Smooth muscle cell (in vitro differentiated cells): ENCODE data around the gene EYA3. TPM values are rescaled to one million over a fixed set of nuclear protein-coding genes. Genes with fewer than 3 reads are reported as not detected.

Experiments used
- DNase-seq: peaks from one replicate; lab custom pipeline; 2025; ENCODE audit not compliant: unreplicated experiment; lab: John Stamatoyannopoulos, UW
- H2AFZ ChIP-seq: fragments of 200-600 bp; sonication (generic); 2 replicates; pipeline ENCODE4 v1.6.0; 2016; ENCODE audit warnings: antibody characterized with exemption, low read depth, mild to moderate bottlenecking
- H3F3A ChIP-seq: fragments of 200-600 bp; sonication (generic); 2 replicates; pipeline ENCODE4 v1.6.0; 2017; ENCODE audit warnings: antibody characterized with exemption, low read depth
- H3K27ac ChIP-seq: fragments of 200-600 bp; sonication (generic); 2 replicates; pipeline ENCODE4 v1.5.1; 2016; ENCODE audit warnings: low read depth, mild to moderate bottlenecking
- H3K27me3 ChIP-seq: fragments of 200-600 bp; sonication (generic); 2 replicates; pipeline ENCODE4 v1.6.1; 2016; ENCODE audit warnings: low read depth, mild to moderate bottlenecking
- H3K36me3 ChIP-seq: fragments of 200-600 bp; sonication (generic); 2 replicates; pipeline ENCODE4 v1.5.1; 2016; ENCODE audit warnings: low read depth
- H3K4me1 ChIP-seq: fragments of 200-600 bp; sonication (generic); 2 replicates; pipeline ENCODE4 v1.5.1; 2016; ENCODE audit warnings: low read depth
- H3K4me2 ChIP-seq: fragments of 200-600 bp; sonication (generic); 2 replicates; pipeline ENCODE4 v1.6.0; 2016; ENCODE audit warnings: mild to moderate bottlenecking
- H3K4me3 ChIP-seq: fragments of 200-600 bp; sonication (generic); 2 replicates; pipeline ENCODE4 v1.5.1; 2016; ENCODE audit warnings: mild to moderate bottlenecking
- H3K79me2 ChIP-seq: fragments of 200-600 bp; sonication (generic); 2 replicates; pipeline ENCODE4 v1.6.0; 2016; ENCODE audit warnings: low read depth, mild to moderate bottlenecking
- H3K9ac ChIP-seq: fragments of 200-600 bp; sonication (generic); 2 replicates; pipeline ENCODE4 v1.6.0; 2016; ENCODE audit warnings: low read depth
- H3K9me3 ChIP-seq: fragments of 200-600 bp; sonication (generic); replicated peaks from 2 replicates; pipeline ENCODE4 v1.5.1; 2016; ENCODE audit warnings: low read depth
- H4K20me1 ChIP-seq: fragments of 200-600 bp; sonication (generic); 2 replicates; pipeline ENCODE4 v1.6.0; 2016; ENCODE audit warnings: low read depth
- CTCF ChIP-seq: fragments of 200-600 bp; sonication (generic); IDR thresholded peaks from 2 replicates; pipeline ENCODE4 v1.5.1; 2017; ENCODE audit warnings: borderline replicate concordance, mild to moderate bottlenecking, antibody characterized with exemption; ENCODE audit not compliant: insufficient read depth, poor library complexity, severe bottlenecking
- WGBS: methylation state at CpG from one replicate; pipeline ENCODE4 v1.1.7; 2016; ENCODE audit warnings: low lambda C conversion rate; 5-methylcytosine and 5-hydroxymethylcytosine counted together
- polyA plus RNA-seq: library from polyadenylated mRNA; unstranded; fragments of >200 nt; fragmentation: Nextera tagmentation; extraction: Ambion mirVana; gene quantifications from 2 replicates; pipeline ENCODE4 v1.2.1, GENCODE V29; 2016
- total RNA-seq: library from RNA; depleted of rRNA; stranded (reverse); fragments of >200 nt; gene quantifications from 2 replicates; pipeline ENCODE4 v1.2.3, GENCODE V29; 2014

EYA3 gene
- total and polyA plus RNA-seq, 2 experiments from 2014 or later, result 3.8 to 17.1 TPM

- Histone ChIP-seq H3K9me3 (no peaks in the 10 kb centered on the region), H3F3A (peaks cover 6% of the 10 kb centered on the region), H3K36me3 (no peaks in the 10 kb centered on the region), H3K27ac (no peak overlapping the region), H3K27me3 (no peaks in the 10 kb centered on the region), H3K4me2 (no peak overlapping the region), H2AFZ (no peak overlapping the region), H3K9ac (no peak overlapping the region), H4K20me1 (no peaks in the 10 kb centered on the region), H3K79me2 (no peaks in the 10 kb centered on the region), H3K4me3 (no peak overlapping the region), H3K4me1 (peaks cover 3% of the 10 kb centered on the region)
- DNase-seq, result no peak
- TF ChIP-seq CTCF, result no peak
- 91% methylated on average over 5 of the region's 5 CpGs for WGBS
Observed at GRCh38 chr1:27957655-27958054, 130.8 kb downstream of the EYA3 start.

GRCh38 chr1:27956761-27957160 is 131.6 kb downstream of the EYA3 start:
- Histone ChIP-seq H3K9ac (no peak overlapping the region), H3K4me2 (no peak overlapping the region), H2AFZ (no peak overlapping the region), H4K20me1 (no peaks in the 10 kb centered on the region), H3K27ac (no peak overlapping the region), H3K9me3 (no peaks in the 10 kb centered on the region), H3K4me3 (no peak overlapping the region), H3K79me2 (no peaks in the 10 kb centered on the region), H3K27me3 (no peaks in the 10 kb centered on the region), H3K4me1 (peaks cover 3% of the 10 kb centered on the region), H3F3A (peaks cover 6% of the 10 kb centered on the region), H3K36me3 (no peaks in the 10 kb centered on the region)
- WGBS, result 84% methylated on average over 6 of the region's 6 CpGs
- no peak for TF ChIP-seq CTCF
- no peak for DNase-seq

GRCh38 chr1:27955076-27955475 is 133.3 kb downstream of the EYA3 start:
- DNase-seq, result no peak
- Histone ChIP-seq H3F3A (no peaks in the 10 kb centered on the region), H3K27ac (no peak overlapping the region), H3K4me3 (no peak overlapping the region), H3K36me3 (no peaks in the 10 kb centered on the region), H2AFZ (no peak overlapping the region), H3K4me2 (no peak overlapping the region), H3K9me3 (no peaks in the 10 kb centered on the region), H3K79me2 (no peaks in the 10 kb centered on the region), H4K20me1 (no peaks in the 10 kb centered on the region), H3K9ac (no peak overlapping the region), H3K4me1 (no peaks in the 10 kb centered on the region), H3K27me3 (no peaks in the 10 kb centered on the region)
- TF ChIP-seq CTCF, result no peak
- whole genome bisulfite sequencing, result 94% methylated on average over 6 of the region's 6 CpGs

GRCh38 chr1:27954186-27954585 is 134.2 kb downstream of the EYA3 start:
- Histone ChIP-seq H3K27me3 (no peaks in the 10 kb centered on the region), H3K36me3 (no peaks in the 10 kb centered on the region), H3F3A (no peaks in the 10 kb centered on the region), H3K4me2 (no peak overlapping the region), H3K79me2 (no peaks in the 10 kb centered on the region), H4K20me1 (no peaks in the 10 kb centered on the region), H3K4me3 (no peak overlapping the region), H2AFZ (no peak overlapping the region), H3K9me3 (no peaks in the 10 kb centered on the region), H3K27ac (no peak overlapping the region), H3K9ac (no peak overlapping the region), H3K4me1 (no peaks in the 10 kb centered on the region)
- no peak for TF ChIP-seq CTCF
- WGBS, result 95% methylated on average over 10 of the region's 10 CpGs
- no peak for DNase-seq
